GM21786 (cell line): ENCODE results near the gene KPNA3.
"Not testable (repeated sequence)": the region's sequence is repeated elsewhere in the genome, so short reads cannot be mapped to it uniquely, and the experiment has no call there.

Experiments used
- ATAC-seq: cut with Tn5 transposase; IDR thresholded peaks from one replicate; pipeline ENCODE4 v1.9.1; 2021; ENCODE audit not compliant: unreplicated experiment

The KPNA3 gene

GRCh38 chr13:49754146-49754545 is 38.3 kb downstream of the KPNA3 start:
- no peak for ATAC-seq

GRCh38 chr13:49749848-49750247 is 42.6 kb downstream of the KPNA3 start:
- ATAC-seq = no peak

- no peak for ATAC-seq
Observed at GRCh38 chr13:49746111-49746510, 46.4 kb downstream of the KPNA3 start.

- ATAC-seq = no peak
Observed at GRCh38 chr13:49740870-49741269, 51.6 kb downstream of the KPNA3 start.

- no peak for ATAC-seq
Observed at GRCh38 chr13:49739498-49740187, 52.8 kb downstream of the KPNA3 start.

- ATAC-seq = no peak
Observed at GRCh38 chr13:49733181-49733951, 59.1 kb downstream of the KPNA3 start.

GRCh38 chr13:49731766-49732165 is 60.7 kb downstream of the KPNA3 start:
- no peak for ATAC-seq

GRCh38 chr13:49716615-49717014 is 75.9 kb downstream of the KPNA3 start:
- no peak for ATAC-seq

GRCh38 chr13:49714757-49715156 is 77.7 kb downstream of the KPNA3 start:
- no peak for ATAC-seq

GRCh38 chr13:49711218-49711863 is 81.1 kb downstream of the KPNA3 start:
- ATAC-seq = no peak

GRCh38 chr13:49704264-49704663 is 88.2 kb downstream of the KPNA3 start:
- not testable (repeated sequence) for ATAC-seq

- ATAC-seq = no peak
Observed at GRCh38 chr13:49701491-49701890, 91.0 kb downstream of the KPNA3 start.

GRCh38 chr13:49697468-49697867 is 95.0 kb downstream of the KPNA3 start:
- no peak for ATAC-seq

- no peak for ATAC-seq
Observed at GRCh38 chr13:49694446-49694845, 98.0 kb downstream of the KPNA3 start.

GRCh38 chr13:49693877-49694276 is 98.6 kb downstream of the KPNA3 start:
- no peak for ATAC-seq

GRCh38 chr13:49693191-49693733 is 99.2 kb downstream of the KPNA3 start:
- ATAC-seq = no peak

GRCh38 chr13:49690995-49691784 is 101.3 kb downstream of the KPNA3 start, which contains the start of gene EBPL:
EBPL (minus strand) TSS chr13:49691486; CDS start chr13:49691424, 62 bp downstream.
- peak; percentile 97 for ATAC-seq

- peak; percentile 16 for ATAC-seq
Observed at GRCh38 chr13:49690133-49690994, 102.1 kb downstream of the KPNA3 start.

GRCh38 chr13:49683489-49683888 is 109.0 kb downstream of the KPNA3 start:
- peak; percentile 85 for ATAC-seq
